DND-41 (cell line): ENCODE measurements around the gene ZFYVE1.

Experiments
- ATAC-seq: fragments of 200-7000 bp; cut with Tn5 transposase; 3 replicates; pipeline ENCODE4 v1.9.1; 2021; ENCODE audit warnings: low read depth; ENCODE audit not compliant: insufficient read depth
- DNase-seq: peaks from one replicate; pipeline ENCODE4 v3.0.0-alpha.2; 2020
- H2AFZ ChIP-seq: 2 replicates; pipeline ENCODE4 v1.6.0; 2012; ENCODE audit warnings: low read depth, low read length
- H3K27ac ChIP-seq: 2 replicates; pipeline ENCODE4 v1.5.1; 2012; ENCODE audit warnings: low read length, inconsistent platforms
- H3K27me3 ChIP-seq: fragments of 200-600 bp; sonication (generic); 2 replicates; pipeline ENCODE4 v1.6.0; 2012; ENCODE audit warnings: low read length, mild to moderate bottlenecking, inconsistent platforms; ENCODE audit not compliant: insufficient read depth, poor library complexity
- H3K36me3 ChIP-seq: 2 replicates; pipeline ENCODE4 v1.5.1; 2012; ENCODE audit warnings: low read length, inconsistent platforms; ENCODE audit not compliant: insufficient read depth
- H3K4me1 ChIP-seq: 2 replicates; pipeline ENCODE4 v1.5.1; 2012; ENCODE audit warnings: mild to moderate bottlenecking, low read length; ENCODE audit not compliant: insufficient read depth
- H3K4me2 ChIP-seq: 2 replicates; pipeline ENCODE4 v1.6.0; 2012; ENCODE audit warnings: mild to moderate bottlenecking, moderate library complexity, low read length, inconsistent platforms; ENCODE audit not compliant: insufficient read depth
- H3K4me3 ChIP-seq, 2 experiments: fragments of 200-600 bp in 1 of 2; shearing (Covaris generic) in 1 of 2; 2 replicates each; pipeline ENCODE4 v1.5.1; 2012 to 2016; ENCODE audit warnings: inconsistent platforms in 2 of 2, low read length in 2 of 2, mild to moderate bottlenecking in 2 of 2, low read depth in 1 of 2, moderate library complexity in 1 of 2
- H3K79me2 ChIP-seq: 2 replicates; pipeline ENCODE4 v1.6.0; 2012; ENCODE audit warnings: low read length, inconsistent platforms; ENCODE audit not compliant: insufficient read depth
- H3K9ac ChIP-seq: 2 replicates; pipeline ENCODE4 v1.6.0; 2012; ENCODE audit warnings: low read depth, mild to moderate bottlenecking, inconsistent platforms, low read length, moderate library complexity
- H3K9me3 ChIP-seq: 2 replicates; pipeline ENCODE4 v1.5.1; 2012; ENCODE audit warnings: low read length, moderate library complexity, mild to moderate bottlenecking, inconsistent platforms; ENCODE audit not compliant: insufficient read depth, severe bottlenecking
- H4K20me1 ChIP-seq: 2 replicates; pipeline ENCODE4 v1.6.0; 2012; ENCODE audit warnings: low read length; ENCODE audit not compliant: insufficient read depth
- CTCF ChIP-seq: IDR thresholded peaks from 2 replicates; pipeline ENCODE4 v1.5.1; 2012; ENCODE audit warnings: borderline replicate concordance, low read length, moderate library complexity, mild to moderate bottlenecking; ENCODE audit not compliant: poor library complexity, severe bottlenecking; ENCODE audit errors: extremely low read depth
- EZH2 ChIP-seq: IDR thresholded peaks from 3 replicates; pipeline ENCODE4 v1.6.1; 2012; ENCODE audit warnings: borderline replicate concordance, low read depth, mild to moderate bottlenecking, moderate library complexity, low read length, inconsistent platforms; ENCODE audit not compliant: severe bottlenecking

ZFYVE1 gene

DNA sequence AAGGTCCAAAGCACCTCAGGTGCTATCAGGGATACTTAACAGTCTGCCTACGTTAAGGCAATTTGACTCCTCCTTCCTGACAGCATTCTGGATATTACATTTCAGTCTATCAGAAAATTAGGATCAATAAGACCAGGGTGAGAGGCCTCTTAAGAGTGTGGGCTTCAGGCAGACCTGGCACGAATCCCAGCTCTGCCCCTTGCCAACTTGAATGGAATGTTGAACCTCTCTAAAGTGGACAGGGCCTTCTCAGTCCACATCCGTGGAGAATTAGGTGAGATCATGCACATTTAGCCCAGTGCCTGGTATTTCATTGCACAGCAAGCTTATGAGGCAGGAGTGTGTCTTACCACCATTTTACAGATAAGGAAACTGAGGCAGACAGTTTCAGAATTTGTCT lies 74.7 kb downstream of the ZFYVE1 start:
- no peaks in the 10 kb centered on the region for H3K9me3 ChIP-seq
- no peak for TF ChIP-seq CTCF
- no peak for TF ChIP-seq EZH2
- H3K27me3 ChIP-seq: no peaks in the 10 kb centered on the region
- H3K36me3 ChIP-seq: peaks cover 11% of the 10 kb centered on the region; the same call in 1 of the 2 replicates
- H3K27ac ChIP-seq: no peak overlapping the region
- H4K20me1 ChIP-seq: no peaks in the 10 kb centered on the region
- no peak for DNase-seq
- no peak overlapping the region for H3K9ac ChIP-seq
- no peak overlapping the region for H3K4me3 ChIP-seq
- no peak overlapping the region for H3K4me2 ChIP-seq
- H2AFZ ChIP-seq: no peak overlapping the region
- no peaks in the 10 kb centered on the region for H3K4me1 ChIP-seq
- no peaks in the 10 kb centered on the region for H3K79me2 ChIP-seq
- no peak for ATAC-seq

- Histone ChIP-seq H3K4me2 (no peak overlapping the region), H3K9ac (no peak overlapping the region), H3K4me3 (no peak overlapping the region), H3K36me3 (peaks cover 6% of the 10 kb centered on the region), H3K27ac (no peak overlapping the region), H2AFZ (no peak overlapping the region), H3K79me2 (no peaks in the 10 kb centered on the region), H3K27me3 (no peaks in the 10 kb centered on the region), H3K4me1 (no peaks in the 10 kb centered on the region), H3K9me3 (no peaks in the 10 kb centered on the region), H4K20me1 (no peaks in the 10 kb centered on the region)
- TF ChIP-seq CTCF (peak; percentile 88), EZH2 (no peak)
- ATAC-seq (peak; percentile 71; the same call in 2 of the 3 replicates), DNase-seq (peak; percentile 69)
Measured at GRCh38 chr14:72948481-72949138, 78.3 kb downstream of the ZFYVE1 start.

DNA sequence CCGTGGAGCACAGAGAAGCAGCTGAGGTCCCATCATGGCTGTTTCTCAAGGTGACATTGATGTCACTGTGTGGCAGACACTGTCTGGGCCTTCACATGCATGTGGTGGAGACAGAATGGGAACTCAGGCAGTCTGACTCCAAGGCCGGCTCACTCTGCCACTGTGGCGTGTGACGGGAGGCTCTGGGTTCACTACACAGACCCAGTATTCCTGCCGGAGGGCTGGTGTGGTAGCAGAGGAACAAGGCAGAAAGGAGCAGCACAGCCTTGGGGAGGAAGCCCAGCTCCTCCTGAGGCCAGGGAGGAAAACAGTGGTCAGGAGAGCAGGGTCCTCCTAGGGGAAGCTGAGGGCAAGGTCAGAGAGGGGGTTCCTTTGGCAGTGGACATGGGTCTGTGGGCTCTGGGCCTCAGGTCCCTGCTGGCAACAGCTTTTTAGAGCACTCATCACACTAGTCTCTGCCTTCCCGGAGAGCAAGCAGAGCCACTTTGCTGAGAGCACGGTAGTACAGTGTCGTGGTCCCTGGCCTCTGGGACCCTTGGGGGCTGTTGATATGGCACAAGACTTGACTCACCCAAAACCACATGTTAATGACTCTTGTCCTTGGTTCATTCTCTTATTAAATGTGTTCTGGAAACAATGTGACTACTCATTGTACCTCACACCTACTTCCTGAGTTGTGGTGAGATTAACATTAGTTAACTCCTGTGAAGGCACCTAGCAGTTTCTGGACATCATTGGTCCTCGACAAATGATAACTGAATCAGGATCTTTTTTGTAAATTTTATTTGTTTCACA lies 79.3 kb downstream of the ZFYVE1 start:
- Histone ChIP-seq H3K36me3 (peaks cover 10% of the 10 kb centered on the region), H3K4me3 (no peak overlapping the region), H3K4me1 (no peaks in the 10 kb centered on the region), H3K4me2 (no peak overlapping the region), H4K20me1 (no peaks in the 10 kb centered on the region), H2AFZ (no peak overlapping the region), H3K9ac (no peak overlapping the region), H3K27me3 (no peaks in the 10 kb centered on the region), H3K79me2 (no peaks in the 10 kb centered on the region), H3K9me3 (no peaks in the 10 kb centered on the region), H3K27ac (no peak overlapping the region)
- TF ChIP-seq EZH2 (no peak), CTCF (no peak)
- ATAC-seq: no peak
- DNase-seq: no peak
